ENCODE measurements around the gene PITPNM3. TPM values are rescaled to one million over a fixed set of nuclear protein-coding genes. Genes with fewer than 3 reads are reported as not detected.

Gene PITPNM3
- total RNA-seq, 2 experiments from 2014 or later = 0.69 to 0.72 TPM

DNA sequence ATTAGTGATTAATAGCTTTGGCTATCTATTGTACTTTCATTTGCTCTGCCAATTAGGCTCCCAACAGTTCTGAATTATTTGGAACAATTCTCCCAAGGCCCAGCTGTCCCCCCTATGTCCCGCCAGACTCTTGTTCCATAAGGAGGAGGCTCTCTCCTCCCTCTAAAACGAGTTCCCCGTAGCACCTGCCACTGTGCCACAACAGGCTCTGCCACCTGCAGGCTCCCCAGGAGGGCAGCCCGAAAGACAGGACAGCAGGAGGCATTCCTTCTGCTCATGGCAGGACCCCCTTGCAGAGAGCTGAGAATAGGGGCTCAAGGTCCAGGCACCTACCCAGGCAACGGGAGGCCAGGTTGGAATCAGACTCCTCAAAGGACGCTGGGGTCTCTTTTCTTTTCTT is 9.0 kb downstream of the PITPNM3 start:
- Mint-ChIP-seq H3K9me3 (ENCODE audit: low read depth) (no peaks in the 10 kb centered on the region), H3K27me3 (no peaks in the 10 kb centered on the region), H3K36me3 (ENCODE audit: low read depth) (no peaks in the 10 kb centered on the region), H3K27ac (no peak overlapping the region), H3K4me1 (peaks cover 13% of the 10 kb centered on the region), H3K4me3 (no peak overlapping the region)
- intact Hi-C loops (cut with DNase I, micrococcal nuclease) = no loop called here
- ChIA-PET POLR2A (no interaction called here), CTCF (no interaction called here)
- ATAC-seq = no peak
- DNase-seq = no peak

DNA sequence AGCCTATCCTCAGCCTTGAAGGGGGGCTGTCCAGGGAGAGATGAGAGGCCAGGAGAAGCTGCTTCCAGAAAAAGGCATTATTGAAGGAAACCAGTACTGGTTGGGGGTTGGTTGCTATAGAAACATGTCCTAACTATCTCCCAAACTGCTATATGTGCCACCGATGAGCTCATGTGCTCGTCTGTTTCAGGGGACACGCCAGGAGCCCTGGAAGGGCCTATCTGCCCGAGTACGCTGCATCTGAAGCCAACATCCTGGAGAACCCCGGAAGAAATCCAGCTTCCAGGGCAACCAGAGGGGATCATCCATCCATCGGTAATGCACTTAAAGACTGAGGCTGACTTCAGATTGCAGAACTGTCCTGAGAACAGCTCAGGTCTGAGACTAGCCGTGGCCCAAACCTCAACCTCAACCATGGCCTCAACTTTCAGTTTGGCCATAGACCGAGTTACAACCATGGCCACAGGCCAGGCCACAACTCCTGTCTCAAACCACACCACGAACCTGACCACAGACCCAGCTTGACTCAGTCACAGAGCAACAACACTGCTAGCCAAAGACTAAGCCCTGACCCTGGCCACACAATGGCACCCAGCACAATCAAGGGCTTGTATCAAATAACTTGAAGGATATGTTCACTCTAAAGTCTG is 10.2 kb downstream of the PITPNM3 start:
- DNase-seq = no peak
- ChIA-PET POLR2A (no interaction called here), CTCF (no interaction called here)
- H3K9me3 Mint-ChIP-seq (ENCODE audit: low read depth) = no peaks in the 10 kb centered on the region
- no peaks in the 10 kb centered on the region for H3K27me3 Mint-ChIP-seq
- H3K36me3 Mint-ChIP-seq (ENCODE audit: low read depth) = no peaks in the 10 kb centered on the region
- H3K4me1 Mint-ChIP-seq = peaks cover 13% of the 10 kb centered on the region
- no peak for ATAC-seq
- intact Hi-C loops (cut with DNase I, micrococcal nuclease) = no loop called here
- no peak overlapping the region for H3K27ac Mint-ChIP-seq
- no peak overlapping the region for H3K4me3 Mint-ChIP-seq

DNA sequence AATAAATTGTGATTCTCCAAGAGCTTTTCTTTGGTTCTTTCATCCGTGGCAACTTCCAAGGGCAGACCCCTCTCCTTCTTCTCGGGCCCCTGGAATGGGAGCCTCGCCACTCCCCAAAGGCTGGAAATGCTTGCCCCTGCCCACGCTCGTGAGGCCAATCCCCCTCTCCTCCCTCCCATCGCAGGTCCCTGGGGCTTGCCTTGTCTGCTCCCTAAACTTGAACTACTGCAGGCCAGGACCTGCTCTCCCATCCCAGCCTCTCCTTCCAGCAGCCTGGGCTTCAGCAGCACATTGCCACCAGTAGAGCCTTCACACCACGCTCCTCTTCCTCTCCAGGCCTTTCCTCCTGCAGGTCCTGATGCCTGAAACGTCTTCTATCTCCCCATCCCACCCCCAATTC is 11.1 kb downstream of the PITPNM3 start:
- peaks cover 13% of the 10 kb centered on the region for H3K4me1 Mint-ChIP-seq
- no peak overlapping the region for H3K27ac Mint-ChIP-seq
- CTCF ChIA-PET = no interaction called here
- intact Hi-C loops (cut with DNase I, micrococcal nuclease) = no loop called here
- DNase-seq (no peak), ATAC-seq (no peak)
- no peaks in the 10 kb centered on the region for H3K27me3 Mint-ChIP-seq
- POLR2A ChIA-PET = no interaction called here
- no peaks in the 10 kb centered on the region for H3K9me3 Mint-ChIP-seq (ENCODE audit: low read depth)
- no peaks in the 10 kb centered on the region for H3K36me3 Mint-ChIP-seq (ENCODE audit: low read depth)
- H3K4me3 Mint-ChIP-seq = no peak overlapping the region

DNA sequence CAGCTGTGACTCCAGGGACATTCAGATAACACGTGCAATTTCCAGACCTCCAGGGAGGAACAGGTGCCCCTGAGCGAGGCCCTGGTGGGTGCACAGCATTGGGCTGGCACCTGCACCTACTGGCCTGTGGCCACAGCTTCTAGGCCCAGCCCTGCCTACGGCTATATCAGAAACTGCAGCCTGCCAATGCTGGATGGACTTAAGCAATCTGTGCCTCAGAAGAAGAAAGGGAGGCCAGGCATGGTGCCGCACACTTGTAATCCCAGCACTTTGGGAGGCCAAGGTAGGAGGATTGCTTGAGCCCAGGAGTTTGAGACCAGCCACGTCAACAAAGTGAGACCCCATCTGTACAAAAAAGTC is 12.4 kb downstream of the PITPNM3 start:
- peaks cover 2% of the 10 kb centered on the region for H3K9me3 Mint-ChIP-seq (ENCODE audit: low read depth)
- intact Hi-C loops (cut with DNase I, micrococcal nuclease) = no loop called here
- H3K36me3 Mint-ChIP-seq (ENCODE audit: low read depth) = no peaks in the 10 kb centered on the region
- no peak for DNase-seq
- H3K27me3 Mint-ChIP-seq = no peaks in the 10 kb centered on the region
- POLR2A ChIA-PET = no interaction called here
- no peak for ATAC-seq
- H3K4me3 Mint-ChIP-seq = no peak overlapping the region
- no peak overlapping the region for H3K27ac Mint-ChIP-seq
- H3K4me1 Mint-ChIP-seq = peaks cover 10% of the 10 kb centered on the region
- CTCF ChIA-PET = no interaction called here

DNA sequence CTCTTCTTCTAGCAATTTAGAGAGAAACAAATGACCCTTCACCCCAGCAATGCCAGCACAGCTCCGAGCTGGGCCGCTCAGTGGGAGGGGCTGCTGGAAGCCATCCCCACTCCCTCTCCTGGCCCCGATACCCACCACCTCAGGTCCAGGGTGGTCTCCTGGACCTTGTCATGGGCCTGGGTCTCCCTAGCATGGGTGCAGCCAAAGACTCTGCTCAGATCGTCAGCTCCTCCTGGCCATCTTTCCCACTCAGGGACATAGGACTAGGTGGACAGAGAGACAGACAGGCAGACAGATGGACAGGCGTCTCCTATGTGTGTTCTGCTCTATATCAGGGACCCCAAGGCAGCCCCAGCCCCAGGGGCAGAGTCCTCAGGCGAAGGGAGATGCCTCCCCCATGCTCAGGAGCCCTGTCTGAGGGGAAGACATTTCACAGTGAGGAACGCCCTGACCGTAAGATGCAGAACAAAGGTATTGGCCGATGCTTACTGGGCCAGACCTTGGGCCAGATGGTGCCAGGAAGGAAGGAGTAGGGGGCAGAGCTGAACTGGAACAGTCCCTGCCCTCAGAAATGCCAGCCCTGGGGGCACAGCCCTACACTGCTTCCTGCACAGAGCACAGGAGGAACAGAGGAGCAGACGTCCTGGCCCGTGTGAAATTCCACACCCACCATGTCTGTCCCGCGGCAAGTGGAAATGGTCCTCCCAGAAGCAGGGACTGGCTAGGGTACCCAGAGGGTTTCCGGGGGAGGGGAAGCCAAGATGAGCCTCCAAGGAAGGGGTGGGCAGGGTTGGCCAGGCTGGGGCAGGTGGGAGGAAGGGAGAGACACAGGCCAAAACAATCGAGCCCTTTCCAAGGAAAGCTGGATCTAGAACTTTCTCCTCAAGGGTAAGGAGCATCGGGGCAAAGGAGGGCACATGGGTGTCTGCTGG is 13.0 kb downstream of the PITPNM3 start:
- Mint-ChIP-seq H3K27ac (no peak overlapping the region), H3K4me1 (peaks cover 4% of the 10 kb centered on the region), H3K9me3 (ENCODE audit: low read depth) (peaks cover 2% of the 10 kb centered on the region), H3K4me3 (no peak overlapping the region), H3K36me3 (ENCODE audit: low read depth) (no peaks in the 10 kb centered on the region), H3K27me3 (no peaks in the 10 kb centered on the region)
- CTCF ChIA-PET = no interaction called here
- intact Hi-C loops (cut with DNase I, micrococcal nuclease) = no loop called here
- ATAC-seq = no peak
- POLR2A ChIA-PET = no interaction called here
- no peak for DNase-seq

DNA sequence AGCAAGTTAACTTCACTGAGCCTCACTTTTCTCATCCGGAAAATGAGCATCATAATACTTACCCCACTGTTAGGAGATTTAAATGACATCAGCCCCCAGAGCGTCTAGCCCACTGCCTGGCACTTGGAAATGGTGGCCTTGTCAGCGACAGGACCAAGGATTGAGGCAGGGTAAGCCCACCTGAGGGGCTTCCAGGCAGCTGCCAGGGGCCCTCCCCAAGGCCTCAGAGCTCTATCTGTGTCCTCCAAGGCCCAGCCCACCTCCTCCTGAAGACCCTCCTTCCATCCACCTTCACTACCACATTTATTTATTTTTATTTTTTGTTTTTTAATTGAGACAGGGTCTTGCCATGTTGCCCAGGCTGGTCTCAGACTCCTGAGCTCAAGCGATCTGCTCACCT is 13.8 kb downstream of the PITPNM3 start:
- POLR2A ChIA-PET = no interaction called here
- CTCF ChIA-PET = no interaction called here
- Mint-ChIP-seq H3K36me3 (ENCODE audit: low read depth) (no peaks in the 10 kb centered on the region), H3K27me3 (no peaks in the 10 kb centered on the region), H3K9me3 (ENCODE audit: low read depth) (peaks cover 2% of the 10 kb centered on the region), H3K4me1 (no peaks in the 10 kb centered on the region), H3K4me3 (no peak overlapping the region), H3K27ac (no peak overlapping the region)
- DNase-seq (no peak), ATAC-seq (no peak)
- intact Hi-C loops (cut with DNase I, micrococcal nuclease) = no loop called here

DNA sequence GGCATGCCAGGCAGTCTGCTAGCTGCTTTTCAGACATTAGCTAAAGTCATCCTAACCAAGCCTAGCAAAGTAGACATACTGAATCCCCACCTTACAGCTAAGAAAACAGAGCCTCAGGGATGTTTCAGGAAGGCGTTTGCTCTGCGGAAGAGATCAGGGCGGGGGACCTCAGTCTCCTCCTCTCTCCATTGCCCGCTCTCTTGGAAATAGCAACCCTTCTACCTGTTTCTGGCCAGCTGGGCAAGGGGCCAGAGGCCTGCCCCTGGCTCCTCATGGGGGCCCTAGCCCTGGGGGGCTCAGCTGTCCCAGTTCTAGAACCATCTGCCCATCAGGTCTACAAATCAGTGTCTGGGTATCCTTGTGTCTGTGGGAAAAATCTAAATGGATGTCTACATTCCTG is 14.5 kb downstream of the PITPNM3 start:
- intact Hi-C loops (cut with DNase I, micrococcal nuclease) = no loop called here
- Mint-ChIP-seq H3K27ac (no peak overlapping the region), H3K27me3 (no peaks in the 10 kb centered on the region), H3K4me1 (no peaks in the 10 kb centered on the region), H3K36me3 (ENCODE audit: low read depth) (no peaks in the 10 kb centered on the region), H3K9me3 (ENCODE audit: low read depth) (peaks cover 2% of the 10 kb centered on the region), H3K4me3 (no peak overlapping the region)
- ChIA-PET CTCF (no interaction called here), POLR2A (no interaction called here)
- DNase-seq (no peak), ATAC-seq (no peak)

DNA sequence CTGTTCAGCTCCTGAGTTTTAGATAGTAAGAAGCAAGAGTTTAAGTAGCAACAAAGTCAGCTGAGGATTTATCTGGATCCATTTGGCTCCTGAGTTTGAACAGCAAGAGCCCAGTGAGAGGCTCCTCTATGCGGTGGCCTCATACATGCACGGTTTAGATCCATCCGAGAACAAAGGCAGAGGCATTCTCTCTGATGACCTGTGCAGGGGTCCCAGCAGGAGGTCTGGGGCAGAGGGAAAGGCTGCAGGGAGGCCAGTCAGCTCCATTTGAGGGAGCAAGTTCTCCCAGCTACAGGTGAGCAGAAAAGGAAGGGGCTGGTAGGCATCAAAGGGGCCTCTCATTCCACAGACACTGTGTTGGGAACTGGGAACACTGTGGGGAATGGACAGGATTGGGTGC is 16.5 kb downstream of the PITPNM3 start:
- no peak for ATAC-seq
- Mint-ChIP-seq H3K9me3 (ENCODE audit: low read depth) (peaks cover 2% of the 10 kb centered on the region), H3K4me1 (no peaks in the 10 kb centered on the region), H3K4me3 (no peak overlapping the region), H3K36me3 (ENCODE audit: low read depth) (no peaks in the 10 kb centered on the region), H3K27ac (no peak overlapping the region), H3K27me3 (no peaks in the 10 kb centered on the region)
- no peak for DNase-seq
- CTCF ChIA-PET = no interaction called here
- intact Hi-C loops (cut with DNase I, micrococcal nuclease) = no loop called here
- POLR2A ChIA-PET = no interaction called here

DNA sequence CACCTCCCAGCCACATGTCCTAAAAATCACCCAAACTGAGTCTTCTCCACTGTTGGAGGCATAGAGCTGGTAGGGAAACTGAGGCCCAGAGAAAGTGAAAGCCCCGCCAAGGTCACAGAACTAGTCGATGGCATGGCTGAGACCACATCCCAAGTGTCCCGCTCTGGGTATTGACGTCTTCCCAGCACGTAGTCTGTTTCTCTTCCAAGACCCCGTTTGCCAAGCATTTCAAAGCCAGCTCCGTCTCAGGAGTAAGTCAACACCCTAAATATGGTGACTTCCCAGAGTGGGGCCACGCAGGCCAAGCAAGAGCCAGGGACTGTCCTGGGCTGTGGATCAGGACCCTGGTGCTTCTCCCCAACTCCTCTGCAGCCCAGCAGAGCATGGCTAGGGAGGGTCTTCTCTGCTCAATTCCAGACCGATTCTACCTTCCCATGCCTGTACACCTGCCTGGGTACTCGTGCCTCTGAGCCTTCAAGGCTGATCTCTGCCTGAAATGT is 19.7 kb downstream of the PITPNM3 start:
- CTCF ChIA-PET = no interaction called here
- Mint-ChIP-seq H3K36me3 (ENCODE audit: low read depth) (no peaks in the 10 kb centered on the region), H3K4me1 (no peaks in the 10 kb centered on the region), H3K4me3 (no peak overlapping the region), H3K27ac (no peak overlapping the region), H3K27me3 (no peaks in the 10 kb centered on the region), H3K9me3 (ENCODE audit: low read depth) (peaks cover 2% of the 10 kb centered on the region)
- DNase-seq = no peak
- intact Hi-C loops (cut with DNase I, micrococcal nuclease) = no loop called here
- ATAC-seq = no peak
- POLR2A ChIA-PET = no interaction called here

DNA sequence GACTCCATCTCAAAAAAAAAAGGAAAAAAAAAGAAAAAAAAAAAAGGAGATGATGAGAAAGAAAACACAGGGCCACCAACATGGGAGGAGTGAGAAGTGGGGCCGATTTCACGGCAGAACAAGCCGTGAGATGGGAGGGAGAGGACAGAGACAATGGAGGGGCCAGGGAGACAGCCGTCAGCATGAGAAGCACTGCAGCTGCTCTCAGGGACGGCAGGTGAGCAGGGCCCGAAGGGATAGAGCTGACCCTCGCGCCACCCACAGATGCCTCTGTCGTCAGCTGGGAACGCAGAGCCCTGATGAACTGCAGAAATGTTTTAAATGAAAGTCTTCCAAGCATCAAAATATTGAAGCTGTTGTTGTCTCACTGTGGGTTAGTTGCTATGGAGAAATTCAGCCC is 20.3 kb downstream of the PITPNM3 start:
- DNase-seq = no peak
- no peaks in the 10 kb centered on the region for H3K27me3 Mint-ChIP-seq
- H3K4me1 Mint-ChIP-seq = no peaks in the 10 kb centered on the region
- ChIA-PET POLR2A (no interaction called here), CTCF (no interaction called here)
- no peaks in the 10 kb centered on the region for H3K36me3 Mint-ChIP-seq (ENCODE audit: low read depth)
- no peak overlapping the region for H3K27ac Mint-ChIP-seq
- H3K4me3 Mint-ChIP-seq = no peak overlapping the region
- peaks cover 2% of the 10 kb centered on the region for H3K9me3 Mint-ChIP-seq (ENCODE audit: low read depth)
- no peak for ATAC-seq
- intact Hi-C loops (cut with DNase I, micrococcal nuclease) = no loop called here

DNA sequence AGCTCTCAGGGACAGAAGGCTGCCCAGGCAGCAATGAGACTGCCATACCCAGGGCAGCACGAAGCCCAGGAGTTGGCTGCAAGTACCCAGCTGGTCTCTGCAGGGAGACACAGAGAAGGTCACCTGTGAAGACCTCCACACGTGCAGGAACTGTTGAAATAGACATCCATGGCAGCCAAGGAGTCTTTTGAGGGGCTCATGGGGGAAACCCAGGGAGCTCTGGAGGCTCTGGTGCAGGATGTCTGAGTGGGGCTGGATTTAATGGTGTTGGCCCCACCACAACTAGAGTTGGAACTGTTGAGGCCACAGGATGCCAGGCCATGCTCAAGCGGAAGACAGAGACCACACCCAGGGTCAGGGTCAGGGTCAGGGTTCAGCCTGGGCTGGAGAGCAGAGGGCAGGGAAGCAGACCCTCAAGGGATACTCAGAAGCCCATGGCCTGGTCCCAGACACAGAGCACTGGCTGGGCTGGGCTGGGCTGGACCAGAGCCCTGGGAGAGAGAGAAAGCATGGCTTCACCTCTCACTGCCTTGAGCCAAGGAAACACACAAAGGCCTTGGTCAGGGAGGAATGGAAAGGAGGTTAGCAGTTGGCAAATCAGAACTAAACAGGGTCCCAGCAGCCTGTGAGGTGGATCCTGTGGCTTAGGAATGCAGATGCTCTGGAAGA is 21.4 kb downstream of the PITPNM3 start:
- H3K4me1 Mint-ChIP-seq = no peaks in the 10 kb centered on the region
- no peaks in the 10 kb centered on the region for H3K36me3 Mint-ChIP-seq (ENCODE audit: low read depth)
- H3K4me3 Mint-ChIP-seq = no peak overlapping the region
- intact Hi-C loops (cut with DNase I, micrococcal nuclease) = no loop called here
- no peak overlapping the region for H3K27ac Mint-ChIP-seq
- DNase-seq (no peak), ATAC-seq (no peak)
- H3K9me3 Mint-ChIP-seq (ENCODE audit: low read depth) = peaks cover 2% of the 10 kb centered on the region
- CTCF ChIA-PET = no interaction called here
- POLR2A ChIA-PET = no interaction called here
- H3K27me3 Mint-ChIP-seq = no peaks in the 10 kb centered on the region

DNA sequence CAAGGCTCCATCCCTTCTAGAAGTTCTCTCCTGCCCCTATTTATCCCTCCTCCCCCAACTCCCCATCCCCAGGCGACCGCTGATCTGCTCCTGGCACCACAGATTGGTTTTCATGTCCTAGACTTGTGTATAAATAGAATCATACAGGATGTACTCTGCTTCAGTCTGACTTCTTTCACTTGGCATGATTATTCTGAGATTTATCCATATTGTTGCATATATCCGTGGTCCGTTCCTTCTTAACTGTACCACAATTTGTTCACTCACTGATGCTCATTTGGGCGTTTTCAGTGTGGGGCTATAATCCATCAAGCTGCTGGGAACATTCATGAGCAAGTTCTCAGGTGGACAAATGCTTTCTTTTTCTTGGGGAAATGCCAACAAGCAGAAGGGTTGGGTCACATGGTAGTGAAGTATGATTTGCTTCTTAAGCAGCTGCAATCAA is 23.9 kb downstream of the PITPNM3 start:
- POLR2A ChIA-PET = no interaction called here
- no peaks in the 10 kb centered on the region for H3K9me3 Mint-ChIP-seq (ENCODE audit: low read depth)

More for the DNA sequence above, 23.9 kb downstream of the PITPNM3 start:
- no peak overlapping the region for H3K27ac Mint-ChIP-seq
- no peaks in the 10 kb centered on the region for H3K4me1 Mint-ChIP-seq
- H3K4me3 Mint-ChIP-seq = no peak overlapping the region
- no peak for DNase-seq
- intact Hi-C loops (cut with DNase I, micrococcal nuclease) = no loop called here
- H3K27me3 Mint-ChIP-seq = no peaks in the 10 kb centered on the region
- no peaks in the 10 kb centered on the region for H3K36me3 Mint-ChIP-seq (ENCODE audit: low read depth)
- ATAC-seq = no peak
- CTCF ChIA-PET = no interaction called here
